GM12878 (cell line): ENCODE measurements around the gene SH3BP1. TPM values are rescaled to one million over a fixed set of nuclear protein-coding genes. Genes with fewer than 3 reads are reported as not detected.

Source experiments
- ATAC-seq: fragments of 200-7000 bp; cut with Tn5 transposase; 3 replicates; pipeline ENCODE4 v1.9.1; 2020; ENCODE audit warnings: mild to moderate bottlenecking, moderate library complexity
- BruUV-seq: library from RNA; stranded (reverse); fragments of 400-500 nt; replicated peaks from 2 replicates; lab custom pipeline; 2021; lab: Mats Ljungman, UMichigan
- CTCF ChIA-PET: fragments of 300-600 bp; sonication (Branson Sonifier 250); formaldehyde crosslinking; extraction: SDS; loops from one replicate; lab custom pipeline; 2021; ENCODE audit warnings: inconsistent platforms; lab: Yijun Ruan, JAX
- POLR2A ChIA-PET: fragments of 350-600 bp; formaldehyde crosslinking; extraction: SDS; loops from one replicate; lab custom pipeline; 2021; ENCODE audit warnings: inconsistent platforms; lab: Charles Lee
- RAD21 ChIA-PET: fragments of 300-600 bp; sonication (Branson Sonifier 250); formaldehyde crosslinking; loops from one replicate; lab custom pipeline; 2023; ENCODE audit warnings: antibody characterized with exemption; ENCODE audit not compliant: unreplicated experiment; lab: Charles Lee
- SMC1A ChIA-PET: fragments of 300-600 bp; sonication (Branson Sonifier 250); formaldehyde crosslinking; loops from one replicate; lab custom pipeline; 2023; ENCODE audit not compliant: unreplicated experiment, uncharacterized antibody; lab: Charles Lee
- DNase-seq: peaks from one replicate; pipeline ENCODE4 v3.0.0-alpha.2; 2011; ENCODE audit warnings: low read depth, low spot score
- FAIRE-seq: peaks from 3 replicates; lab custom pipeline; 2011; peaks lifted over from hg19 to GRCh38; lab: Jason Lieb, UNC
- H2AFZ ChIP-seq: 2 replicates; pipeline ENCODE4 v1.6.0; 2011; ENCODE audit warnings: low read depth, low read length, control low read depth; ENCODE audit not compliant: control insufficient read depth
- H3K27ac ChIP-seq: 2 replicates; pipeline ENCODE4 v1.5.1; 2011; ENCODE audit warnings: control low read depth; ENCODE audit not compliant: control insufficient read depth, insufficient read depth
- H3K27me3 ChIP-seq, 2 experiments: replicated peaks in 1 of 2; 2 replicates each; pipeline versions ENCODE4 v1.6.0 to v1.6.1; 2011; ENCODE audit warnings: low read length in 1 of 2; ENCODE audit not compliant: control insufficient read depth in 2 of 2, insufficient read depth in 2 of 2
- H3K36me3 ChIP-seq, 2 experiments: 2 replicates each; pipeline ENCODE4 v1.5.1; 2011; ENCODE audit warnings: low read length in 1 of 2; ENCODE audit not compliant: control insufficient read depth in 2 of 2, insufficient read depth in 2 of 2
- H3K4me1 ChIP-seq: 2 replicates; pipeline ENCODE4 v1.6.1; 2011; ENCODE audit warnings: mild to moderate bottlenecking, low read length, moderate library complexity, mixed read lengths; ENCODE audit not compliant: control insufficient read depth, insufficient read depth
- H3K4me2 ChIP-seq: 2 replicates; pipeline ENCODE4 v1.6.0; 2011; ENCODE audit warnings: control low read depth; ENCODE audit not compliant: control insufficient read depth, insufficient read depth
- H3K4me3 ChIP-seq: fragments of 200-600 bp; sonication (generic); 2 replicates; pipeline ENCODE4 v1.5.1; 2016
- H3K79me2 ChIP-seq: 2 replicates; pipeline ENCODE4 v1.6.0; 2011; ENCODE audit warnings: low read length; ENCODE audit not compliant: control insufficient read depth, insufficient read depth
- H3K9ac ChIP-seq: 2 replicates; pipeline ENCODE4 v1.8.0; 2011; ENCODE audit warnings: low read length, control low read depth, mixed read lengths; ENCODE audit not compliant: control insufficient read depth, insufficient read depth
- H3K9me3 ChIP-seq: replicated peaks from 3 replicates; pipeline ENCODE4 v1.5.1; 2011; ENCODE audit warnings: mild to moderate bottlenecking, low read length; ENCODE audit not compliant: control insufficient read depth, insufficient read depth
- H4K20me1 ChIP-seq: 2 replicates; pipeline ENCODE4 v1.6.0; 2011; ENCODE audit not compliant: control insufficient read depth, insufficient read depth
- BCL11A ChIP-seq: IDR thresholded peaks from 2 replicates; pipeline ENCODE4 v1.6.1; 2011; ENCODE audit warnings: low read depth, low read length
- BMI1 ChIP-seq: fragments of 450-650 bp; IDR thresholded peaks from 2 replicates; pipeline ENCODE4 v1.6.1; 2016; ENCODE audit warnings: mild to moderate bottlenecking, moderate library complexity, borderline replicate concordance
- BRCA1 ChIP-seq: IDR thresholded peaks from 2 replicates; pipeline ENCODE4 v1.6.1; 2011; ENCODE audit warnings: low read depth, low read length, improper control_type of control experiment
- CBX5 ChIP-seq: sonication (generic); IDR thresholded peaks from 2 replicates; pipeline ENCODE4 v1.6.1; 2016; ENCODE audit warnings: low read depth, moderate library complexity, mild to moderate bottlenecking, inconsistent platforms
- CEBPB ChIP-seq, 2 experiments: fragments of 150-350 bp in 1 of 2; IDR thresholded peaks; 2 replicates each; pipeline ENCODE4 v1.6.1; 2012 to 2014; ENCODE audit warnings: low read depth in 2 of 2, low read length in 2 of 2, borderline replicate concordance in 1 of 2, inconsistent platforms in 1 of 2
- CHD1 ChIP-seq: IDR thresholded peaks from 2 replicates; pipeline ENCODE4 v1.6.1; 2012; ENCODE audit warnings: low read depth, low read length, improper control_type of control experiment
- DPF2 ChIP-seq: fragments of 450-650 bp; IDR thresholded peaks from 2 replicates; pipeline ENCODE4 v1.6.1; 2017; ENCODE audit warnings: mild to moderate bottlenecking
- EED ChIP-seq: sonication (generic); IDR thresholded peaks from 2 replicates; pipeline ENCODE4 v1.6.1; 2016; ENCODE audit warnings: antibody characterized with exemption, low read depth
- ESRRA ChIP-seq: IDR thresholded peaks from 2 replicates; pipeline ENCODE4 v1.6.1; 2012; ENCODE audit warnings: mild to moderate bottlenecking, low read length, improper control_type of control experiment
- FOXM1 ChIP-seq: IDR thresholded peaks from 2 replicates; pipeline ENCODE4 v1.6.1; 2012; ENCODE audit warnings: low read depth, mild to moderate bottlenecking, inconsistent platforms, low read length, moderate library complexity
- IKZF2 ChIP-seq, 2 experiments: fragments of 450-650 bp; IDR thresholded peaks; 2 replicates each; pipeline ENCODE4 v1.6.1; 2017; ENCODE audit warnings: mild to moderate bottlenecking in 2 of 2, moderate library complexity in 2 of 2
- JUNB ChIP-seq: IDR thresholded peaks from 2 replicates; pipeline ENCODE4 v1.6.1; 2016; ENCODE audit warnings: antibody characterized with exemption, mild to moderate bottlenecking
- PBX3 ChIP-seq: IDR thresholded peaks from 2 replicates; pipeline ENCODE4 v1.6.1; 2011; ENCODE audit warnings: mild to moderate bottlenecking, low read depth, low read length, moderate library complexity; ENCODE audit not compliant: insufficient replicate concordance
- POU2F2 ChIP-seq: IDR thresholded peaks from 3 replicates; pipeline ENCODE4 v1.6.1; 2011; ENCODE audit warnings: low read depth, mild to moderate bottlenecking, low read length, borderline replicate concordance
- RFX5 ChIP-seq: IDR thresholded peaks from 2 replicates; pipeline ENCODE4 v1.6.1; 2011; ENCODE audit warnings: low read depth, low read length, improper control_type of control experiment
- SPI1 ChIP-seq: IDR thresholded peaks from 2 replicates; pipeline ENCODE4 v1.6.1; 2011; ENCODE audit warnings: low read depth, mild to moderate bottlenecking, low read length, moderate library complexity, borderline replicate concordance; ENCODE audit not compliant: insufficient read depth
- SREBF2 ChIP-seq: IDR thresholded peaks from 2 replicates; pipeline ENCODE4 v1.6.1; 2012; ENCODE audit warnings: mild to moderate bottlenecking, low read length
- TAF1 ChIP-seq: IDR thresholded peaks from 2 replicates; pipeline ENCODE4 v1.6.1; 2011; ENCODE audit warnings: mild to moderate bottlenecking, low read depth, low read length, borderline replicate concordance
- TCF3 ChIP-seq: IDR thresholded peaks from 2 replicates; pipeline ENCODE4 v1.6.1; 2012; ENCODE audit warnings: low read depth, mild to moderate bottlenecking, low read length, borderline replicate concordance; ENCODE audit not compliant: insufficient read depth
- TCF7 ChIP-seq: IDR thresholded peaks from 2 replicates; pipeline ENCODE4 v1.6.1; 2014; ENCODE audit warnings: antibody characterized with exemption, borderline replicate concordance
- USF2 ChIP-seq: IDR thresholded peaks from 2 replicates; pipeline ENCODE4 v1.6.1; 2011; ENCODE audit warnings: low read depth, low read length, improper control_type of control experiment, borderline replicate concordance
- ZSCAN29 ChIP-seq: fragments of 450-650 bp; IDR thresholded peaks from 2 replicates; pipeline ENCODE4 v1.6.1; 2017; ENCODE audit warnings: mild to moderate bottlenecking, moderate library complexity
- WGBS: methylation state at CpG from one replicate; pipeline ENCODE4 v1.1.6; 2016; ENCODE audit warnings: low lambda C conversion rate; ENCODE audit not compliant: insufficient replicate concordance, insufficient coverage; ENCODE audit errors: missing lambda C conversion rate; 5-methylcytosine and 5-hydroxymethylcytosine counted together
- in situ Hi-C: fragments of 300-500 bp; cut with MboI; formaldehyde crosslinking; loops from 9 replicates; pipeline ENCODE4 v1.14.3; 2018; ENCODE audit warnings: mixed read lengths
- intact Hi-C: fragments of 100-400 bp; cut with micrococcal nuclease; formaldehyde crosslinking; loops from one replicate; pipeline ENCODE4 v1.14.2; 2022; ENCODE audit not compliant: unreplicated experiment
- polyA plus RNA-seq, 11 experiments: library from polyadenylated mRNA; depleted of rRNA in 4 of 11; unstranded in 6 of 11; stranded (reverse) in 5 of 11; fragments of >200 nt; fragmentation: Nextera tagmentation in 4 of 11; fragmentation: Illumina TruSeq in 1 of 11; extraction: Ambion mirVana in 4 of 11; extraction: Trizol in 1 of 11; gene quantifications; 1 replicate in 1 of 11; 2 replicates in 10 of 11; pipeline versions ENCODE4 v1.2.1 to v1.2.3, GENCODE V29; 2011 to 2016; ENCODE audit warnings: inconsistent platforms in 2 of 11, missing spikeins in 2 of 11, low read depth in 1 of 11
- total RNA-seq, 4 experiments: library from RNA; depleted of rRNA in 3 of 4; stranded (reverse); fragments of >200 nt in 3 of 4; fragmentation: Illumina TruSeq in 1 of 4; extraction: Trizol in 1 of 4; gene quantifications; 2 replicates each; pipeline versions ENCODE4 v1.2.1 to v1.2.3, GENCODE V29; 2013 to 2021

SH3BP1 gene
- total and polyA plus RNA-seq, 10 of the 15 experiments (the other 5 are each of a cell fraction or from before 2014, with no cell fraction given): 0.29 to 70.5 (median 22.5) TPM

- TF ChIP-seq PBX3 (no peak), BRCA1 (no peak)
These were observed 28.9 kb upstream of the SH3BP1 start (continued) for GRCh38 chr22:37610480-37611129.

DNA sequence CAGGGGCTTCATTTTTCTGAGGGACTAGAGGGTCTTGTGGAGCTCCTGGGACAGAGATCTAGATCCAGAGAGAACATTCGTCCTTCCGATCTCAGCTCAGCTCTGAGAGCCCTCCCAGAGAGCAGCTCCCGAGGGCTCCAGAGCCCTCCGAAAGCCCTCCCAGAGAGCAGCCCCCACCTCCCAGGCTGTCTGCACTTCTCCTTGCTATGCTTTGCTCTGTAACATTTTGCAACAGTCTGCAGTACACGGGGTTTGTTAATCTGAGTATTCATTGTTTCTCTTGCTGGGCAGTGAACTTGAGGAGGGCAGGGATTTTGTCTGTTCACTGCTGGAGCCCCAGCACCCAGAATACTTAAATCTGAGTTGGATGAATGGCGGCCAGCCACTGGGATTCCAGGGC is 28.3 kb upstream of the SH3BP1 start:
- no peaks in the 10 kb centered on the region for H3K9me3 ChIP-seq
- 96% methylated on average over 6 of the region's 6 CpGs for WGBS
- peaks cover 33% of the 10 kb centered on the region for H3K79me2 ChIP-seq
- TF ChIP-seq ZSCAN29 (no peak), JUNB (no peak), IKZF2 (IDR thresholded peaks at IDR 0.05) (no peak), TAF1 (no peak), RFX5 (no peak), FOXM1 (no peak), CHD1 (no peak), USF2 (no peak), BMI1 (no peak), SREBF2 (no peak), TCF7 (no peak), BCL11A (no peak), CEBPB (IDR thresholded peaks at IDR 0.05; ENCODE audit: borderline replicate concordance in 1 of 2, low read depth in 2 of 2, low read length in 2 of 2) (no peak), TCF3 (no peak), ESRRA (no peak), CBX5 (no peak), DPF2 (no peak), POU2F2 (no peak), SPI1 (no peak), EED (no peak)
- TF ChIP-seq, all 136 proteins: peak for 0
- intact Hi-C loops (no loop called here), in situ Hi-C loops (no loop called here)
- Histone ChIP-seq H3K4me1 (peaks cover 14% of the 10 kb centered on the region), H3K27ac (peak overlapping the region; percentile 25), H2AFZ (no peak overlapping the region), H3K36me3 (peaks cover 0 to 8% of the 10 kb centered on the region in 2 experiments; a peak in 2 of 4 replicates), H3K4me2 (no peak overlapping the region), H3K4me3 (peak overlapping the region; percentile 42; the same call in 1 of the 2 replicates), H3K9ac (peak overlapping the region; percentile 87; the same call in 1 of the 2 replicates), H3K27me3 (no peaks in the 10 kb centered on the region), H4K20me1 (no peaks in the 10 kb centered on the region)
- ChIA-PET SMC1A (interaction anchor here (1.5 to 5.5 kb wide), 3 partner anchors 32 to 51 kb away, joined by 3 to 27 read pairs (median 19); partner anchors contain the start of gene PDXP), RAD21 (interaction anchor here (1.5 to 1.7 kb wide), 2 partner anchors 19 to 75 kb away, joined by 3 read pairs; partner anchors contain the start of gene NOL12), POLR2A (interaction anchor here (0.6 to 4.7 kb wide), 2 partner anchors 31 to 109 kb away, joined by 4 to 40 read pairs; partner anchors contain the start of gene SH3BP1), CTCF (interaction anchor here (0.7 to 11.8 kb wide), 5 partner anchors 19 to 69 kb away, joined by 3 to 178 read pairs (median 140); partner anchors contain the start of genes LGALS1, NOL12 and SH3BP1)
- BruUV-seq: no TSS peak
- ATAC-seq: no peak
- no peak for DNase-seq
- no peak for FAIRE-seq
